Thyroid gland (tissue), 4 donors: Measurements from ENCODE around the gene GPC5.

Experiments used
- POLR2A ChIP-seq, 2 donors: fragments of 450-650 bp; IDR thresholded peaks; one replicate each; pipeline ENCODE4 v1.6.1; 2017; ENCODE audit warnings: antibody characterized with exemption in 2 of 2, mild to moderate bottlenecking in 2 of 2, moderate library complexity in 1 of 2
- TF ChIP-seq, protein P1 (sequence below), 6 experiments: fragments of 200-600 bp in 3 of 6; fragments of 450-650 bp in 3 of 6; sonication (generic) in 3 of 6; IDR thresholded peaks; one replicate each; pipeline ENCODE4 v1.5.1; 2016 to 2019; ENCODE audit warnings: antibody characterized with exemption in 6 of 6, mild to moderate bottlenecking in 2 of 6, inconsistent platforms in 1 of 6, moderate library complexity in 1 of 6

DNA sequence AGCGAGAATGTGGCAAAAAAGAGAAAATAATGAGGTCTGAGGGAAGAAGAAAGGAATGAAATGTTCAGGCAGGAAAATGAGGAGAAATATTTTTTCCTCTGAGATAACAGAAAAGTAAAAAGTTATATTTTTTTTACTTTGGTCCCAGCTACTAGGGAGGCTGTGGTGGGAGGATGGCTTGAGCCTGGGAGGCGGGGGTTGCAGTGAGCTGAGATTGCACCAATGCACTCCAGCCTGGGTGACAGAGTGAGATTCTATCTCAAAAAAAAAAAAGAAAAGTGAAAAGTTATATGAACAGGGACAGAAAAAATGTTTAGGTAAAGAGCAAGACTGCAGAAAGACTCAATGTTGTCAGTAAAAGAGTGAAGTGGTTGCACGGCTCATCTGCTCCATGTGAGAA is 1224.5 kb downstream of the GPC5 start:
- TF ChIP-seq, protein P1, sequence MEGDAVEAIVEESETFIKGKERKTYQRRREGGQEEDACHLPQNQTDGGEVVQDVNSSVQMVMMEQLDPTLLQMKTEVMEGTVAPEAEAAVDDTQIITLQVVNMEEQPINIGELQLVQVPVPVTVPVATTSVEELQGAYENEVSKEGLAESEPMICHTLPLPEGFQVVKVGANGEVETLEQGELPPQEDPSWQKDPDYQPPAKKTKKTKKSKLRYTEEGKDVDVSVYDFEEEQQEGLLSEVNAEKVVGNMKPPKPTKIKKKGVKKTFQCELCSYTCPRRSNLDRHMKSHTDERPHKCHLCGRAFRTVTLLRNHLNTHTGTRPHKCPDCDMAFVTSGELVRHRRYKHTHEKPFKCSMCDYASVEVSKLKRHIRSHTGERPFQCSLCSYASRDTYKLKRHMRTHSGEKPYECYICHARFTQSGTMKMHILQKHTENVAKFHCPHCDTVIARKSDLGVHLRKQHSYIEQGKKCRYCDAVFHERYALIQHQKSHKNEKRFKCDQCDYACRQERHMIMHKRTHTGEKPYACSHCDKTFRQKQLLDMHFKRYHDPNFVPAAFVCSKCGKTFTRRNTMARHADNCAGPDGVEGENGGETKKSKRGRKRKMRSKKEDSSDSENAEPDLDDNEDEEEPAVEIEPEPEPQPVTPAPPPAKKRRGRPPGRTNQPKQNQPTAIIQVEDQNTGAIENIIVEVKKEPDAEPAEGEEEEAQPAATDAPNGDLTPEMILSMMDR (IDR thresholded peaks at IDR 0.05): no peak
- TF ChIP-seq POLR2A (IDR thresholded peaks at IDR 0.05): no peak
